Measurements from ENCODE around the gene AATK.

AATK gene, protein sequence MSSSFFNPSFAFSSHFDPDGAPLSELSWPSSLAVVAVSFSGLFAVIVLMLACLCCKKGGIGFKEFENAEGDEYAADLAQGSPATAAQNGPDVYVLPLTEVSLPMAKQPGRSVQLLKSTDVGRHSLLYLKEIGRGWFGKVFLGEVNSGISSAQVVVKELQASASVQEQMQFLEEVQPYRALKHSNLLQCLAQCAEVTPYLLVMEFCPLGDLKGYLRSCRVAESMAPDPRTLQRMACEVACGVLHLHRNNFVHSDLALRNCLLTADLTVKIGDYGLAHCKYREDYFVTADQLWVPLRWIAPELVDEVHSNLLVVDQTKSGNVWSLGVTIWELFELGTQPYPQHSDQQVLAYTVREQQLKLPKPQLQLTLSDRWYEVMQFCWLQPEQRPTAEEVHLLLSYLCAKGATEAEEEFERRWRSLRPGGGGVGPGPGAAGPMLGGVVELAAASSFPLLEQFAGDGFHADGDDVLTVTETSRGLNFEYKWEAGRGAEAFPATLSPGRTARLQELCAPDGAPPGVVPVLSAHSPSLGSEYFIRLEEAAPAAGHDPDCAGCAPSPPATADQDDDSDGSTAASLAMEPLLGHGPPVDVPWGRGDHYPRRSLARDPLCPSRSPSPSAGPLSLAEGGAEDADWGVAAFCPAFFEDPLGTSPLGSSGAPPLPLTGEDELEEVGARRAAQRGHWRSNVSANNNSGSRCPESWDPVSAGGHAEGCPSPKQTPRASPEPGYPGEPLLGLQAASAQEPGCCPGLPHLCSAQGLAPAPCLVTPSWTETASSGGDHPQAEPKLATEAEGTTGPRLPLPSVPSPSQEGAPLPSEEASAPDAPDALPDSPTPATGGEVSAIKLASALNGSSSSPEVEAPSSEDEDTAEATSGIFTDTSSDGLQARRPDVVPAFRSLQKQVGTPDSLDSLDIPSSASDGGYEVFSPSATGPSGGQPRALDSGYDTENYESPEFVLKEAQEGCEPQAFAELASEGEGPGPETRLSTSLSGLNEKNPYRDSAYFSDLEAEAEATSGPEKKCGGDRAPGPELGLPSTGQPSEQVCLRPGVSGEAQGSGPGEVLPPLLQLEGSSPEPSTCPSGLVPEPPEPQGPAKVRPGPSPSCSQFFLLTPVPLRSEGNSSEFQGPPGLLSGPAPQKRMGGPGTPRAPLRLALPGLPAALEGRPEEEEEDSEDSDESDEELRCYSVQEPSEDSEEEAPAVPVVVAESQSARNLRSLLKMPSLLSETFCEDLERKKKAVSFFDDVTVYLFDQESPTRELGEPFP (N-terminal part only)

DNA sequence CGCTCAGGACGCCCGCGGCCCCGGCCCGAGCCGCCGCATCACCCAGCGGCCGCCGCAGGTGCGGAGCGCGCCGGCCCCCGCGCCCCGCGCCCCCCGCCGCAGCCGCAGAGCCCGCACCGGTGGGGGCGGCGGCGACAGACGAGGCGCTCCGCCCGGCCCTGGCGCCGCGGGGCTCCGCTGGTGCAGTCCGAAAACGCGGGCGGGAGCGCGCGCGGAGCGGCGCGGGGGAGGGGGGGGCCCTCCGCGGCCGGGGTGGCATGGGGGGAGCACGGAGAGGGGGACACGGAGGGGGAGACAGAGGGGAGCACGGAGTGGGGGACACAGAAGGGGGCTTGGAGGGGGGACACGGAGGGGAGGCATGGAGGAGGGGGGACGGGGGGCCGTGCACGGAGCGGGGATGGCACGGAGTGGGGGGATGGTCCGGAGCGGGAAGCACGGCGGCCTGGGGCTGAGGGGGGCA lies at the start of gene AATK:
Gene AATK (minus strand): TSS at position 189 of the 460 bp plus-strand sequence. CDS start 229 bp downstream, outside the sequence.
- DNase-seq (ENCODE audit: low spot score): no peak

DNA sequence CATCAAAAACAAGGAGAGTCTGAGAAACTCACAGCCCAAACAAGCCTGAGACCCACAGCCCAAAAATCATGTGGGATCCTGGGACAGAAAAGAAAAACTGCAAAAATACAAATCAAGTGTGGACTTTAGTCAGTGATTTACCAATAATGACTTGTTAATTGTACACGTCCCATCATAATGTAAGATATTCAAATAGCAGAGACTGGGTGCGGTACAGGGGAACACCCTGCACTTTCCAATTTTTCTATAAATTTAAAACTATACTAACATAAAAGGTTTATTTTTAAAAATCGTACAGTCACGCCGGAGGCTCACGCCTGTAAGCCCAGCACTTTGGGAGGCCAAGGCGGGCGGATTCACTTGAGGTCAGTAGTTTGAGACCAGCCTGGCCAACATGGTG lies 48.0 kb upstream of the AATK start:
- no peak for DNase-seq (ENCODE audit: low spot score)

DNA sequence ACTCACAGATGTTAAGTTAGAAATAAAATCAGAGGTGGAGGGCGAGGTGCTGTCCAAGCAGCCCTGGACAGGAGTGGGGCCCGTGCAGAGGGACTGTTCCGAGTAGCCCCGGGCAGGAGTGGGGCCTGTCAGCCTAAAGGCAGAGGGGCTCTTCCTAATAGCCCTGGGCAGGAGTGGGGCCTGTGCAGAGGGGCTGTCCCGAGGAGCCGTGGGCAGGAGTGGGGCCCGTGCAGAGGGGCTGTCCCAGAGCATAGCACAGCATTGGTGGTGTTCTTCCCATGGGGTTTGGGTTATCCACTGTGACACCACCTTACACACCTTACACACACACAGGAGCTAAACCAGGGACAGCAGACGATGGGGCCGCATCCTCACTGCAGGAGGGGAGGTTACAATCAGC lies 46.3 kb upstream of the AATK start:
- no peak for DNase-seq (ENCODE audit: low spot score)

DNA sequence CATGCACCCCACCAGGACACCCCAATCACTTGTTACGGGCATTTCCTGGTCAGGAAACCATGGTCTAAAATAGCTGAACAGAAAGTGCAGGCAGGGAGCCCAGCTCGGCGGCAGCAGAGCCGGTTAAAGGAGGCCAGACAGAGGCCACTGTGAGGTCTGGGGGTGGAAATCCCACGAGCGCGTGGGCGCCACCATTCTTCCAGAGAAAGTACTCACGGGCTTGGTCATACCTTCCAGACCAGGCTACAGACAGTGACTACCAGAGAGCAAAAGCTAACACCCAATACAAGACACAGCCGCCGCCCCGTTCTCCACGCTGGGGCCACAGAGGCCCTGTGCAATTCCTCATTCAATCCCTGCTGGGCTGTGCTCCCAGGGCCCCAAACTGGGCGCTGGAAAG lies 44.8 kb upstream of the AATK start:
- no peak for DNase-seq (ENCODE audit: low spot score)

DNA sequence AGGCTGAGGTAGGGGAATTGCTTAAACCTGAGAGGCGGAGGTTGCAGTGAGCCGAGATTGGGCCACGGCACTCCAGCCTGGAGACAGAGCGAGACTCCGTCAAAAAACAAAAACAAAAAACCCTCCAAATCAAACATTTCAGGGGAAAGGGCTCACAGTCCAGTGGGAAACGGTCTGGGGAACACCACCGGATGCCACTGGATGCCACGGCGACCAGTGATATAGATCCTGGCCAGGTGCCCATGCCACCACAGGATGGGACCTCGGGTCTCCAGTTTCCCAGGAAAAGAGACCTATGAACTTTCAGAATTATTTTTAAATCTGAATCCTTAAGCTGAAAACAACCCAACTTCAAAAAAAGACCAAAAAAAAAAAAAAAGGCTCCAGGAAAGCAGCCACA lies 44.4 kb upstream of the AATK start:
- no peak for DNase-seq (ENCODE audit: low spot score)

DNA sequence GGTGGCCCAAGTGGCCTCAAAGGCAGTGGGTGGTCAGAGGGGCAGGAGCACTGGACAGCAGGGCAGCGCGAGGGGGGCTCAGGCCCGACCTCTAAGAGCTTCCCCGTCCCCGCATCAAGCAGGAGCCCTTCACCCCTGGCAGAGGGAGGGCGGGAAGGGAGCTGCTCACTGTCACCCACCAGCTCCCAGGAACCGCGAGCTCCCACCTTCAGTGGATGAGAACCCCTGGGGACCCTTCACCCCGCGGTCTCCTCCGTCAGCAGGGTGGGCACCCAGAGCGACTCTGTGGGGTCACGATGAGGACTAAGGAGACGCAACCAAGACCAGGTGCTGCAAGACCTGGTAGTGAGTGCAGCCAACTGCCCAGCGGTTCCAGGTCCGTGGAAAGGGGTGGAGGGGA lies 43.1 kb upstream of the AATK start:
- DNase-seq (ENCODE audit: low spot score): no peak

DNA sequence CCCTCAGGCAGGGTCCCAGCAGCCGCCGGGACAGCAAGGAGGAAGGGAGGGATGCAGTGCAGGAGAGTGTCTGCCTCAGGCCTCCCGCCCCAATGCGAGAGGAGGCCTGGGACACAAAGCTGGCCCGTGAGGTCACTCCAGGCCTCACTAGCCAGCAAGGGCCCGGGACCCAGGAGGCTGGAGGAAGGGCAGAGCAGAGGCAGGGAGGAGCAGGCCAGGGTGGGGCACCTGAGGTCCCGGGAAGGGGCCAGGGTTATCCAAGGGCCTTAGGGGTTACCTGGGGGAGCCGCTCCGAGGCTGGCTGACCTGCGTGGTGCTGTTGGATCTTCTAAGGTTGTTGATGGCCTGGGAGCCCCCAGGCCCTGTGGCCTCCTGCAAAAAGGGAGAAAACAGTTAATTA lies 42.6 kb upstream of the AATK start:
- no peak for DNase-seq (ENCODE audit: low spot score)

DNA sequence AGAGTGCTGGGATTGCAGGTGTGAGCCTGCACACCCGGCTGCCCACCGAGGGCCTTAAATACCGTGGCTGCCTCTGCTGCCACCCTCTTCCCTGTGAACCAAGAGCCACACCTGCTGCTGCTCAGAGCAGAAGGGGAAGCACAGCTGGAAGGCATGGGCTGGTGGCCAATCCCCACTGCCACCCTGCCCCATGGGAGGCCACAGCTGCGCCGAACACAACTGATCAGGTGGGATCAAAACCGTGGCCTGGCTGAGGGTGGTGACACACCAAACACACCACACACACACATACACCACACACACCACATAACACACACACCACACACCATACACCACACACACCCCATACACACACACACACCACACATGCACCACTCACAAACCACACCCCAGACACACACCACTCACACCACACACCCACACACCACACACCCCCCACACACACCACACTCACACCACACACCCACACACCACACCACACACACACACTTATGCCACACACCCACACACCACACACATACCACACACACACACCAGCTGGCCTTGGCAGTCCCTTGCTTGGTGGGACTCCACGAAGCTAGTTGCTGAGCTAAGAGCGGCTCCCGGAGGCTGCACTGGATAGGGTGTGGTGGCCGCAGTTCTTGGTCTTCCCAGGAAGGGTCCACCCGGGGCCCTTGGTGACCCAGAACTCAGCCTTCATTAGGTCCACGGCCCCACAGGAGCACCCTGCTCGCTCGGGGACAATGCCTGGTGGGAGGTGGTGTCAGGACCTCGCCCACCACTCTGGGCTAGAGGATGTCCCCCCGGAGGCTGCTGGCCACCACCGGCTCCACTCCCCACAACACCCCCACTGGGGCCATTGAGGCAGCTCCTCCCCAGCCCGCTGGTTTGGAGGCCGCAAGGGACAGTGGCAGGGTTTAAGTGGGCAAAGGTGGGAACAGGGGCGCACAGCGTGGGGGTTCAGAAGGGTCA lies 41.9 kb upstream of the AATK start:
- DNase-seq (ENCODE audit: low spot score): no peak

DNA sequence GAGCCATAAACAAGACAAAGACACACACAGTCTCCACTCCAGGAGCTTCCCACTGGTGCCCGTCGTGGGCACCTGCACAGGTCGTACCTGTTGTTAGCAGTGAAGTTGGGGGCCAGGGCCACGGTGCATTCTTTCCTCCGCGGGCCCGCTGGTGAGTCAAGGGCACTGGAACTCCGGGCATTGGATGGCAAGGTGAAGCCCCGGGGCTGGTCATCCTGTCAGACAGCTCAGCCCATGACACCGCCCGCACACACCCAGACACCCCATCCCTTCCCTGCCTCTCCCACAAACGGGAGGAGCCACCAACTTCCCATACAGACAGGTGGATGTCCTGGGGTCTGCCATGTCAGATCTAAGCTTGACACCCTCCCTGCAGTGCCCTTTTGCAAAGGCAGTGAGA lies 40.6 kb upstream of the AATK start:
- DNase-seq (ENCODE audit: low spot score): no peak

DNA sequence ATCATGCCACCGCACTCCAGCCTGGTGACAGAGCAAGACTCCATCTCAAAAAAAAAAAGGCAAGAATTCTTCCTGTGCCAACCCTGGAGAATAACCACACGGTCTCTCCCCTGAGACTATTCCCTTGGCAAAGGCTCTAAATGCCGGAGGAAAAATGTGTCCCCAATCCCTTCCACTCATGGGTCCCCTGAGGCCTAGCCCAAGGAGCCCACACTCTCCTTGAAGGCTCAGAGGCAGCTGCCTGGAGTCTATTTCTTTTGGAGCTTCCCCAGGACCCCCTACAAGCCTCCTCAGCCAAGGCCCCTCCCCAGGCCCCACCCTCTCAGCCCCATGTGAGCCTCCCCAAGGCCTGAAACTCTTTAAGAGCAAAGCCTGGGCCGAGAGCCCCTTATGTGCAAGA lies 40.1 kb upstream of the AATK start:
- DNase-seq (ENCODE audit: low spot score): no peak

DNA sequence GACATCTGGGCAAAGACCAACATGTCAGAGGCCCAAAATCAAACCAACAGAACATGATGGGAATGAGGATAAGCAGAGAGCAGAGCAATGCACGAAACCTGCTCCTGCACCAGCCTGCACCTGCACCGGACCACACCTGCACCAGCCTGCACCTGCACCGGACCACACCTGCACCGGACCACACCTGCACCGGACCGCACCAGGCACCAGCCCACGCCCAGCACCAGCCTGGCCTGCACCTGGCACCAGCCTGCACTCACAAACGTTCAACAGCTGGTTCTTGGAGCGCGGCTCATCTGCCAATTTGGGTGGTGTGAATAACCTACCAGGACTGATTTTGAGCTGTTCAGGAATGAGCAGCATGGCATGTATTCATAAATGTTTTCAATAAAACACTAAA lies 38.6 kb upstream of the AATK start:
- no peak for DNase-seq (ENCODE audit: low spot score)

DNA sequence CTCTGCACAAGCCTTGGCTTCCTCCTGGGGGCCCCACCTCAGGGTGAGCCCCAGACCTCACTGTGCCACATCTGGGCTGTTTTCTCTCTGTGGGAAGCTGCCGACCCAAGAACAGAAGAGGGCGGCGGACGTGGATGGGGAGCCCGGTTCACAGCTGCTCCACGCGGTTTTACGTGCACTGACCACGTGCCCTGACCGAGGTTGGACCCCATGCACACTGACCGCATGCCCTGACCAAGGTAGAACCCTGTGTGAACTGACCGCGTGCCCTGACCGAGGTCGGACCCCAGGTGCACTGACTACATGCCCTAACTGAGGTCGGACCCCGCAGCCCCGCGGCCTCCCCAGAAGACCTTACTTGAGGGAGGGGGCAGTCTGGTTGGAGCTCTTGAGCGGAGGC lies 37.1 kb upstream of the AATK start:
- no peak for DNase-seq (ENCODE audit: low spot score)

DNA sequence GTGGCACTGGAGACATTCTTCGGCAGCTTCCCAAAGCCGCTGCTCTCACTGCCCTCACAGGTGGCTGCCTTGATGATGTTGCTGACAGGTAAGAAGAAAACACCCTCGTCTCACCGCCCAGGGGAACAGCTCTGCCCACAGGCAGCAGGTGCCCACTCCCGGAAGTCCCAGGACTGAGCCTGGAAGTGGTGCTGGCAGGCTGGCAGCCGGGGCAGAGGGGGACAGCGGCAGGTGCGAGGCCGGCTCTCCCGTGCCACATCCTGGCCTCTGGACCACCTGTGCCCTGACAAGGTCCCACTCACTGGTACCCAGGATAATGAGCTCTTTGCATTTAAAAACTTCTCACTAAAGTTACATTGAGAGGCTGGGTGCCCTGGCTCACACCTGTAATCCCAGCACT lies 36.3 kb upstream of the AATK start:
- DNase-seq (ENCODE audit: low spot score): no peak

DNA sequence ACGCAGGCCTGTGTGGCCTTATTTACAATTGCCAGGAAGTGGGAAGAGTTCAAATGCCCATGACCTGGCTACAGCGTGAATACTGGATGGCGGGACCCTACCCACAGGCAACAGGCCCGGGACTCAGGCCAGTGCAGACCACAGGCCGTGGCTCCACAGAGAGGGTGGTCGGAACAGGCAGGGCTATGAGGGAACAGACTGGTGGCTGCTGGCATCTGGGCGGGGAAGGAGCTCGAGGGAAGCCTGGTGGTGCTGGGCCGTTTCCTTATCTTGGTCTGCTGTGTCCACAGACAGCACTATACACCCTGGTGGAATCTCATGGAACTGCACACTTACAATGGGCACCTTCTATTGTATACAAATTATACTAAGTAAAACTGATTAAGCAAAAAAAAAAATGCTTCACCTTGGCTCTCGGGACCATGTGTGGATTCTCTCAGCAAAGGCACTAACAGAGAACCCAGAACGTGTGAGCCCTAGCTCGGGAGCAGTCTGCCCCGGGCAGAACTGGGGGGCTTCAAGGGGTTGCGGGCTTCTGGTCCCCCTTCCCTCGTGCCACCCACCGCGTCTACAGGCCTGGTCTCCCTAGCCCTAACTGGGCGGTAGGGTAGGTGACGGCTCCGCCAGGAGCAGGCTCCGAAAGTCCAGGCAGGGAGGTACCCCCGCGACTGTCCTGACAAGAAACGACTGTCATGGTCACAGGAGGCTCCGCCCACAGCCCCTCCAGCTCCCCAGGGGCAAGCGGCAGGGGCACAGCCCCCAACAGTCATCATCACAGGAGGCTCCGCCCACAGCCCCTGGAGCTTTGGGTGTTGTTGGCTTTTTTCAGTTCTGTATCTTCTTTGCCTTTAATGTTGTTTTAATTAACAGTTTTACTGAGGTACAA lies 34.9 kb upstream of the AATK start:
- DNase-seq (ENCODE audit: low spot score): peak; percentile 66

DNA sequence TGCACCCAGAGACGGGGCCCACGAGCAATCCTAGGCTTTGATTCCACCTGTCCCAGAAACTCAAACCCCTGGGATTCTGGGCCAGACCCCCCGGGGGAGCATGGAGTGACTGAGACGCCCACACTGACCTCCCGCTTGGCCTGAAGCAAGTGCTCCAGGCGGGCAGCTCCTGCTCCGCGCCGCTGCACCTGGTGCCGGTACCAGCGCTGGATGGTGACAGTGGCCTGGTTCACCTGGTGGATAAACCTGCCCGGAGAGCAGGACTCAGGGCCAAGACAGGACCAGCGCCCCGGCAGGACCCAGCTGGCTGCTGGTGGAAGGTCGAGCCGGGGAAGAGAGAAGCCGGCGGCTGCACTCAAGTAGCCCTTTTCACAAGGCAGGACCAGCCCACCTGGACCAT lies 34.2 kb upstream of the AATK start:
- no peak for DNase-seq (ENCODE audit: low spot score)

DNA sequence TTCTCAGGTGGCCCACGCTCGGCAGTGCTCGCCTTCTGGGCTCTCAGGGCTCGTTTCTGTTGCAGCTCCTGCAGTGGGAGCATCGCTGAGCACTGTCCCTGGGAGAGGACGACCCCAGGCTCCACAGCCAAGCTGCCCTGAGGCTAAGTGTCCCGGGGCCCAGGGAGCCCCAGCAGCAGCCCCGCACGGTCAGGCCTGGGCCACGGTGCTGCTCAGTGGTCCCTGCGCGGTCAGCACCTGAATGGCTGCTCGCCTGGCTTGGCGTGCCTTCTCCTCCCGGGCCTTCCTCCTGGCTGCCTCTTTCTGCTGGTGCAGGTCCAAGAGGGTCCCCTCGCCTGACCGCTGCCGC lies 33.4 kb upstream of the AATK start:
- DNase-seq (ENCODE audit: low spot score): no peak

DNA sequence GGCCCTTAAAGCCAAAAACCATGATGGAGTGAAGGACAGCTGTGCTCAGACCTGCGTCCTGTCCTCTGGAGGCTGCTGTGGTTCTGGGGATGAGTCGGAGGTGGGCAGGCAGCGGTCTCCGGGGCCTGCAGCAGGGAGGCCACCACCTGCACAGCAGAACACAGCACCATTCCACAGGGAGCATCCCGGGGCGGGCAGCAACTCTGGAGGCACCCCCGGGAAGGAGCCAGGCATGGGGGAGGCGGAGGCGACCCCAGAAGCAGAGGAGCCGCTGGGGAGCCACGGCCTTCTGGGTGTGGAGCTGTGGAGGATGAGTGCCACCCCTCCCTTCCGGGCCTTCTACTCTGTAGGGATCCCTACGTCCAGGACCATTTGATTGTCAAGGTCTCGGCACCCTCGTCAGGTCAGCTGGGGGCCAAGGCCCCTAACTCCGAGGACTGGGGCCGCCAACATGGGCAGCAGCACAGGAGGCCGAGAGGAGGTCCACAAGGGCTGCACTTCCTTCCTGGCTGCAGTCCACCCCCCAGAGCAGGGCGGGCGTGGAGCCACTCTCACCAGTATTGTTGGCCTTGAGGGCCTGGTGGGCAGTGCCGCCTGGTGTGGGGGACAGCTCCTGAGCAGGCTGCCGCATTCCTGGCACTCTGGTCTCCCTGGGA lies 32.9 kb upstream of the AATK start:
- DNase-seq (ENCODE audit: low spot score): no peak

DNA sequence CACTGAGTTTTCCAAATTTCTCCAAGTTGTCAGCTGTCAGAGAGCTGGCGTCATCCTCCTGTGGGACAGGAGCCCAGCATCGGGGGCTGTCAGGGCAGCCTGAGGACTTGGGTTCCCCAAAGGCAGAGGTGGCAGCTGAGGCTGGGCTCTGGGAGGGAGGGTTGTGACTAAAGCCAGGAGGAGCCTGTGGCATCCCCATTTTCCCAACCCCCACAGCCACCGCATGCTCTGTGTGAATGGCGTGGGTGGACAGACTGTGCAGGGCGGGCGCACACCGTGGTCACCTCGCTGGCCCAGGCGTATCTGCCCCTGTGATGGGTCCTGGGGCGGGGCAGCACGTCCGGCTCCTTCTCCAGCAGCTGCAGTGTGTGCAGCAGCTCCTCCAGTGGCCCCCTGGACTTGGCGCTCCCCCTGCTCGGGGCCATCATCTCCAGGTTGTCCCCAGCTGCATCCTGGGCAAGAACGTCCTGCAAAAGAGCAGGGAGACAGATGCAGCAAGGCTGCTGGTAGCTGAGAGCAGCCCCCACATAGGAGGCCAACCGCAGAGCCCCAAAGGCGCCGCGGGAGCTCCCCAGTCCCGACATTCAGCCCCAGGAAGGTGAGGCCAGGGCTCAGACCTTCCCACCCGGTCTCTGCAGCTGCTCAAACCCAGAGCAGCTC lies 31.9 kb upstream of the AATK start:
- DNase-seq (ENCODE audit: low spot score): peak; percentile 64

DNA sequence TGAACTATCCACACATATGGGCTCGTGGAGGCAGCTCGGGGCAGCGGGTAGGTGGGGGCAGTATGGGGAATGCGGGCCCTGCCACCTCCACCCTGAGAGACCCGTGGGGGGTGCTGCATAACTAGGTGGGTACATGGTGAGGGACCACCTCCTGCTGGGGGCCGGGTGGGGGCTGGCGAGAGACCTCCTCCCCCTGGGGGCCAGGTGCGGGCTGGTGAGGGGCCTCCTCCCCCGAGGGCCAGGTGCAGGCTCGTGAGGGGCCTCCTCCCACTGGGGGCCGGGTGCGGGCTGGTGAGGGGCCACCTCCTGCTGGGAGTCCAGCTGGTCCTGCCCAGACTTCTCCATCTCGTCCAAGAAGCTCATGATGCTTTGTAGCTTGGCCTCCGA lies 31.4 kb upstream of the AATK start:
- no peak for DNase-seq (ENCODE audit: low spot score)
